CD14-positive monocyte (primary cell): ENCODE measurements around the gene NUBP2. TPM values are rescaled to one million over a fixed set of nuclear protein-coding genes. Genes with fewer than 3 reads are reported as not detected.

Experiments
- DNase-seq, 3 donors: peaks; one replicate each; pipeline ENCODE4 v3.0.0-alpha.2; 2011 to 2022
- H2AFZ ChIP-seq: 2 replicates; pipeline ENCODE4 v1.6.0; 2012; ENCODE audit warnings: mild to moderate bottlenecking, low read depth, low read length, inconsistent platforms; ENCODE audit not compliant: insufficient read depth, poor library complexity, severe bottlenecking
- H3K27ac ChIP-seq, 2 donors: 1 replicate in 1 of 2; 2 replicates in 1 of 2; pipeline ENCODE4 v1.5.1; 2012 to 2013; ENCODE audit warnings: low read length in 2 of 2, control low read depth in 1 of 2, inconsistent platforms in 1 of 2, low read depth in 1 of 2, mild to moderate bottlenecking in 1 of 2
- H3K27me3 ChIP-seq, 2 donors: one replicate each; pipeline versions ENCODE4 v1.6.0 to v1.6.1; 2011 to 2013; ENCODE audit warnings: low read length in 2 of 2; ENCODE audit not compliant: control insufficient read depth in 2 of 2, insufficient read depth in 2 of 2
- H3K36me3 ChIP-seq, 2 donors: replicated peaks in 1 of 2; 1 replicate in 1 of 2; 2 replicates in 1 of 2; pipeline versions ENCODE4 v1.5.1 to v1.6.1; 2012 to 2013; ENCODE audit warnings: low read length in 2 of 2, control low read depth in 1 of 2, inconsistent platforms in 1 of 2, mild to moderate bottlenecking in 1 of 2; ENCODE audit not compliant: insufficient read depth in 2 of 2, control insufficient read depth in 1 of 2
- H3K4me1 ChIP-seq, 2 donors: 1 replicate in 1 of 2; 2 replicates in 1 of 2; pipeline versions ENCODE4 v1.5.1 to v1.6.1; 2012 to 2013; ENCODE audit warnings: low read length in 2 of 2, control low read depth in 1 of 2, inconsistent platforms in 1 of 2, mild to moderate bottlenecking in 1 of 2, moderate library complexity in 1 of 2; ENCODE audit not compliant: insufficient read depth in 2 of 2, control insufficient read depth in 1 of 2
- H3K4me2 ChIP-seq: replicated peaks from 2 replicates; pipeline ENCODE3; 2012; ENCODE audit warnings: low read length, moderate library complexity, mild to moderate bottlenecking; ENCODE audit not compliant: poor library complexity, severe bottlenecking; ENCODE audit errors: extremely low read depth
- H3K4me3 ChIP-seq, 3 experiments: fragments of 200-600 bp in 1 of 3; sonication (generic) in 1 of 3; replicated peaks in 1 of 3; 1 replicate in 2 of 3; 2 replicates in 1 of 3; pipeline ENCODE4 v1.5.1; 2011 to 2013; ENCODE audit warnings: low read length in 3 of 3, mild to moderate bottlenecking in 3 of 3, control low read depth in 2 of 3, low read depth in 2 of 3, inconsistent platforms in 1 of 3, moderate library complexity in 1 of 3
- H3K79me2 ChIP-seq: 2 replicates; pipeline ENCODE4 v1.6.0; 2012; ENCODE audit warnings: mild to moderate bottlenecking, control low read depth, inconsistent platforms, low read length, moderate library complexity; ENCODE audit not compliant: insufficient read depth
- H3K9ac ChIP-seq: 2 replicates; pipeline ENCODE4 v1.6.0; 2017; ENCODE audit warnings: low read length, mild to moderate bottlenecking; ENCODE audit not compliant: insufficient read depth, poor library complexity, severe bottlenecking
- H3K9me3 ChIP-seq, 2 donors: replicated peaks in 1 of 2; 1 replicate in 1 of 2; 2 replicates in 1 of 2; pipeline versions ENCODE4 v1.5.1 to v1.6.1; 2012 to 2013; ENCODE audit warnings: low read length in 2 of 2, control low read depth in 1 of 2; ENCODE audit not compliant: control insufficient read depth in 1 of 2, insufficient read depth in 1 of 2
- H4K20me1 ChIP-seq: 2 replicates; pipeline ENCODE4 v1.6.0; 2012; ENCODE audit warnings: mild to moderate bottlenecking, low read length, control low read depth, moderate library complexity; ENCODE audit not compliant: insufficient read depth
- H3K27ac Mint-ChIP-seq, 7 donors: one replicate each; pipeline ENCODE4 v1.8.0; 2020; ENCODE audit warnings: mild to moderate bottlenecking in 7 of 7, mixed read lengths in 7 of 7, moderate library complexity in 6 of 7, inconsistent platforms in 2 of 7
- H3K27me3 Mint-ChIP-seq, 3 donors: one replicate each; pipeline ENCODE4 v1.8.0; 2021 to 2022; ENCODE audit warnings: low read depth in 3 of 3, mild to moderate bottlenecking in 3 of 3, mixed read lengths in 3 of 3, moderate library complexity in 3 of 3, inconsistent platforms in 1 of 3
- H3K36me3 Mint-ChIP-seq, 2 donors: one replicate each; pipeline ENCODE4 v1.8.0; 2020; ENCODE audit warnings: mixed read lengths in 2 of 2, inconsistent platforms in 1 of 2, mild to moderate bottlenecking in 1 of 2
- H3K4me1 Mint-ChIP-seq: one replicate; pipeline ENCODE4 v1.8.0; 2020; ENCODE audit warnings: mild to moderate bottlenecking, mixed read lengths
- H3K4me3 Mint-ChIP-seq, 2 donors: one replicate each; pipeline ENCODE4 v1.8.0; 2020; ENCODE audit warnings: mild to moderate bottlenecking in 2 of 2, mixed read lengths in 2 of 2, moderate library complexity in 1 of 2
- H3K9me3 Mint-ChIP-seq, 7 donors: one replicate each; pipeline ENCODE4 v1.8.0; 2020 to 2022; ENCODE audit warnings: mixed read lengths in 7 of 7, mild to moderate bottlenecking in 6 of 7, moderate library complexity in 6 of 7, inconsistent platforms in 2 of 7
- WGBS: methylation state at CpG from one replicate; pipeline ENCODE4 v1.1.5; 2013; ENCODE audit warnings: missing lambda C conversion rate; ENCODE audit not compliant: insufficient coverage; 5-methylcytosine and 5-hydroxymethylcytosine counted together
- intact Hi-C, 2 donors: fragments of 100-400 bp; cut with micrococcal nuclease; formaldehyde crosslinking; loops; one replicate each; pipeline versions ENCODE4 v1.15.0 to v1.15.1; 2023
- polyA minus RNA-seq: library from RNA; depleted of rRNA, polyadenylated mRNA; stranded (reverse); fragments of >200 nt; gene quantifications from 2 replicates; pipeline ENCODE4 v1.2.3, GENCODE V29; 2012
- polyA plus RNA-seq, 3 donors: library from polyadenylated mRNA; depleted of rRNA in 1 of 3; unstranded in 2 of 3; stranded (reverse) in 1 of 3; fragments of 300-500 nt in 2 of 3; fragments of >200 nt in 1 of 3; fragmentation: Illumina TruSeq in 2 of 3; gene quantifications; 1 replicate in 2 of 3; 2 replicates in 1 of 3; pipeline ENCODE4 v1.2.3, GENCODE V29; 2012 to 2021
- total RNA-seq, 12 experiments: library from RNA in 1 of 12; stranded (reverse) in 1 of 12; fragments of 120-200 nt in 1 of 12; gene quantifications; one replicate each; pipeline ENCODE4 v1.2.4 and lab custom pipeline; 2013 to 2026; ENCODE audit warnings: mixed read lengths in 6 of 12, inconsistent platforms in 1 of 12
- TF ChIP-seq, protein P1 (sequence below): fragments of 200-600 bp; IDR thresholded peaks from one replicate; pipeline ENCODE4 v1.8.0; 2022; ENCODE audit warnings: antibody characterized with exemption, mild to moderate bottlenecking

Gene NUBP2, protein sequence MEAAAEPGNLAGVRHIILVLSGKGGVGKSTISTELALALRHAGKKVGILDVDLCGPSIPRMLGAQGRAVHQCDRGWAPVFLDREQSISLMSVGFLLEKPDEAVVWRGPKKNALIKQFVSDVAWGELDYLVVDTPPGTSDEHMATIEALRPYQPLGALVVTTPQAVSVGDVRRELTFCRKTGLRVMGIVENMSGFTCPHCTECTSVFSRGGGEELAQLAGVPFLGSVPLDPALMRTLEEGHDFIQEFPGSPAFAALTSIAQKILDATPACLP
- 42.0 TPM for total RNA-seq (2013)
- polyA plus RNA-seq (10 to 100 TPM; 34.4 to 69.5 (median 57.9) TPM), polyA minus RNA-seq (19.5 and 31.7 TPM in 2 replicates), total RNA-seq (lab: John Stamatoyannopoulos, UW) (2.4 to 11.4 (median 9.1) reads per million in 11 experiments)

GRCh38 chr16:1782408-1783264 lies at the start of gene NUBP2, which contains the start of gene SPSB3:
Gene NUBP2 (plus strand): TSS chr16:1782960. CDS start chr16:1783021, 61 bp downstream.
Gene SPSB3 (minus strand): TSS chr16:1782571. CDS start chr16:1781483, 1,088 bp downstream.
- Mint-ChIP-seq H3K9me3 (no peaks in the 10 kb centered on the region), H3K4me3 (peak within 1 kb of the TSS; percentile 87 to 93), H3K4me1 (peaks cover 27% of the 10 kb centered on the region), H3K36me3 (peaks cover 12 to 45% of the 10 kb centered on the region in 2 donors), H3K27ac (peak within 1 kb of the TSS; percentile 82 to 95 (median 86)), H3K27me3 (no peaks in the 10 kb centered on the region)
- Histone ChIP-seq H3K4me1 (peaks cover 25 to 33% of the 10 kb centered on the region in 2 donors), H4K20me1 (peaks cover 72% of the 10 kb centered on the region), H3K9ac (peak within 1 kb of the TSS; percentile 84), H3K27ac (peak within 1 kb of the TSS; percentile 52 to 83), H3K4me2 (peak within 1 kb of the TSS; percentile 88), H3K27me3 (no peaks in the 10 kb centered on the region), H2AFZ (peak within 1 kb of the TSS; percentile 83), H3K9me3 (no peaks in the 10 kb centered on the region), H3K4me3 (peak within 1 kb of the TSS; percentile 66 to 94 (median 85)), H3K79me2 (peaks cover 61% of the 10 kb centered on the region), H3K36me3 (peaks cover 23 to 27% of the 10 kb centered on the region in 2 donors)
- intact Hi-C loops: loop anchor here (1.0 to 10.0 kb wide), 7 partner anchors 9 to 358 kb away; partner anchors contain the start of genes FAHD1 (in 2 of the 2), HAGH (in 2 of the 2), MAPK8IP3 (in 1 of the 2) and MRPS34 (in 1 of the 2)
- TF ChIP-seq, protein P1, sequence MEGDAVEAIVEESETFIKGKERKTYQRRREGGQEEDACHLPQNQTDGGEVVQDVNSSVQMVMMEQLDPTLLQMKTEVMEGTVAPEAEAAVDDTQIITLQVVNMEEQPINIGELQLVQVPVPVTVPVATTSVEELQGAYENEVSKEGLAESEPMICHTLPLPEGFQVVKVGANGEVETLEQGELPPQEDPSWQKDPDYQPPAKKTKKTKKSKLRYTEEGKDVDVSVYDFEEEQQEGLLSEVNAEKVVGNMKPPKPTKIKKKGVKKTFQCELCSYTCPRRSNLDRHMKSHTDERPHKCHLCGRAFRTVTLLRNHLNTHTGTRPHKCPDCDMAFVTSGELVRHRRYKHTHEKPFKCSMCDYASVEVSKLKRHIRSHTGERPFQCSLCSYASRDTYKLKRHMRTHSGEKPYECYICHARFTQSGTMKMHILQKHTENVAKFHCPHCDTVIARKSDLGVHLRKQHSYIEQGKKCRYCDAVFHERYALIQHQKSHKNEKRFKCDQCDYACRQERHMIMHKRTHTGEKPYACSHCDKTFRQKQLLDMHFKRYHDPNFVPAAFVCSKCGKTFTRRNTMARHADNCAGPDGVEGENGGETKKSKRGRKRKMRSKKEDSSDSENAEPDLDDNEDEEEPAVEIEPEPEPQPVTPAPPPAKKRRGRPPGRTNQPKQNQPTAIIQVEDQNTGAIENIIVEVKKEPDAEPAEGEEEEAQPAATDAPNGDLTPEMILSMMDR: no peak
- under 1% methylated on average over 102 of the region's 102 CpGs for WGBS
- DNase-seq: peak; percentile 100

- peaks cover 13 to 14% of the 10 kb centered on the region in 2 donors for H3K4me1 ChIP-seq
- H3K27me3 Mint-ChIP-seq: peaks cover 0 to 3% (median 0%) of the 10 kb centered on the region in 3 donors
- H3K9me3 ChIP-seq: peaks cover 0 to 27% of the 10 kb centered on the region in 2 donors
- no peaks in the 10 kb centered on the region for H3K27me3 ChIP-seq
- H3K9me3 Mint-ChIP-seq: peaks cover 0 to 10% (median 2%) of the 10 kb centered on the region in 7 donors
- no peak overlapping the region for H2AFZ ChIP-seq
- H3K4me1 Mint-ChIP-seq: peaks cover 12% of the 10 kb centered on the region
- H4K20me1 ChIP-seq: peaks cover 36% of the 10 kb centered on the region
- H3K9ac ChIP-seq: no peak overlapping the region
- H3K27ac Mint-ChIP-seq: no peak overlapping the region
- no peak overlapping the region for H3K4me3 Mint-ChIP-seq
- WGBS: 98% methylated on average over 21 of the region's 22 CpGs
- peaks cover 27 to 37% of the 10 kb centered on the region in 2 donors for H3K36me3 Mint-ChIP-seq
- H3K27ac ChIP-seq: peak overlapping the region in 1 of 2 donors; percentile 41
- H3K36me3 ChIP-seq: peaks cover 39 to 43% of the 10 kb centered on the region in 2 donors
- H3K4me3 ChIP-seq: no peak overlapping the region
- H3K79me2 ChIP-seq: peaks cover 6% of the 10 kb centered on the region
- TF ChIP-seq, protein P1: no peak
- DNase-seq: no peak
- no peak overlapping the region for H3K4me2 ChIP-seq
- intact Hi-C loops: no loop called here
Observed at GRCh38 chr16:1734123-1734522, 48.6 kb upstream of the NUBP2 start.
